ENCODE results near the gene CPAMD8.

CPAMD8 gene

GRCh38 chr19:16922592-16922934 lies 104.0 kb downstream of the CPAMD8 start:
- no peak for DNase-seq
- no peak for TF ChIP-seq CTCF (IDR thresholded peaks at IDR 0.05; ENCODE audit: low read depth, low read length)
- no peaks in the 10 kb centered on the region for H3K4me1 ChIP-seq
- no peaks in the 10 kb centered on the region for H3K36me3 ChIP-seq
- no peaks in the 10 kb centered on the region for H3K27me3 ChIP-seq
- no peak overlapping the region for H3K4me3 ChIP-seq (ENCODE audit: low read depth, low read length)
- H3K9me3 ChIP-seq: peaks cover 2% of the 10 kb centered on the region; the same call in 1 of the 2 replicates

- DNase-seq: no peak
- H3K4me3 ChIP-seq (ENCODE audit: low read depth, low read length): no peak overlapping the region
- H3K36me3 ChIP-seq: no peaks in the 10 kb centered on the region
- no peaks in the 10 kb centered on the region for H3K4me1 ChIP-seq
- no peaks in the 10 kb centered on the region for H3K27me3 ChIP-seq
- no peak for TF ChIP-seq CTCF (IDR thresholded peaks at IDR 0.05; ENCODE audit: low read depth, low read length)
- H3K9me3 ChIP-seq: peaks cover 2% of the 10 kb centered on the region; the same call in 1 of the 2 replicates
Measured at GRCh38 chr19:16921766-16922591, 104.6 kb downstream of the CPAMD8 start.

- H3K4me3 ChIP-seq (ENCODE audit: low read depth, low read length): no peak overlapping the region
- H3K9me3 ChIP-seq: peaks cover 2% of the 10 kb centered on the region; the same call in 1 of the 2 replicates
- peak; percentile 26 for DNase-seq
- no peaks in the 10 kb centered on the region for H3K27me3 ChIP-seq
- TF ChIP-seq CTCF (IDR thresholded peaks at IDR 0.05; ENCODE audit: low read depth, low read length): no peak
- no peaks in the 10 kb centered on the region for H3K36me3 ChIP-seq
- no peaks in the 10 kb centered on the region for H3K4me1 ChIP-seq
Measured at GRCh38 chr19:16920816-16921529, 105.6 kb downstream of the CPAMD8 start.

GRCh38 chr19:16919496-16919895 lies 107.1 kb downstream of the CPAMD8 start:
- TF ChIP-seq CTCF (IDR thresholded peaks at IDR 0.05; ENCODE audit: low read depth, low read length): no peak
- Histone ChIP-seq H3K4me3 (ENCODE audit: low read depth, low read length) (no peak overlapping the region), H3K9me3 (peaks cover 2% of the 10 kb centered on the region; the same call in 1 of the 2 replicates), H3K27me3 (no peaks in the 10 kb centered on the region), H3K4me1 (no peaks in the 10 kb centered on the region), H3K36me3 (no peaks in the 10 kb centered on the region)
- DNase-seq: no peak

GRCh38 chr19:16917401-16917800 lies 109.2 kb downstream of the CPAMD8 start:
- no peak for TF ChIP-seq CTCF (IDR thresholded peaks at IDR 0.05; ENCODE audit: low read depth, low read length)
- Histone ChIP-seq H3K9me3 (peaks cover 2% of the 10 kb centered on the region; the same call in 1 of the 2 replicates), H3K27me3 (no peaks in the 10 kb centered on the region), H3K4me3 (ENCODE audit: low read depth, low read length) (no peak overlapping the region), H3K36me3 (no peaks in the 10 kb centered on the region), H3K4me1 (no peaks in the 10 kb centered on the region)
- no peak for DNase-seq

GRCh38 chr19:16915734-16916133 lies 110.9 kb downstream of the CPAMD8 start:
- Histone ChIP-seq H3K36me3 (no peaks in the 10 kb centered on the region), H3K4me1 (no peaks in the 10 kb centered on the region), H3K9me3 (peaks cover 2% of the 10 kb centered on the region; the same call in 1 of the 2 replicates), H3K4me3 (ENCODE audit: low read depth, low read length) (no peak overlapping the region), H3K27me3 (no peaks in the 10 kb centered on the region)
- no peak for TF ChIP-seq CTCF (IDR thresholded peaks at IDR 0.05; ENCODE audit: low read depth, low read length)
- DNase-seq: no peak
